GM18499 (cell line): Measurements from ENCODE around the gene OSGIN1.

ENCODE experiments used
- ATAC-seq: cut with Tn5 transposase; IDR thresholded peaks from one replicate; pipeline ENCODE4 v1.9.1; 2021; ENCODE audit warnings: moderate number of reproducible peaks; ENCODE audit not compliant: insufficient read depth, unreplicated experiment

Gene OSGIN1

DNA sequence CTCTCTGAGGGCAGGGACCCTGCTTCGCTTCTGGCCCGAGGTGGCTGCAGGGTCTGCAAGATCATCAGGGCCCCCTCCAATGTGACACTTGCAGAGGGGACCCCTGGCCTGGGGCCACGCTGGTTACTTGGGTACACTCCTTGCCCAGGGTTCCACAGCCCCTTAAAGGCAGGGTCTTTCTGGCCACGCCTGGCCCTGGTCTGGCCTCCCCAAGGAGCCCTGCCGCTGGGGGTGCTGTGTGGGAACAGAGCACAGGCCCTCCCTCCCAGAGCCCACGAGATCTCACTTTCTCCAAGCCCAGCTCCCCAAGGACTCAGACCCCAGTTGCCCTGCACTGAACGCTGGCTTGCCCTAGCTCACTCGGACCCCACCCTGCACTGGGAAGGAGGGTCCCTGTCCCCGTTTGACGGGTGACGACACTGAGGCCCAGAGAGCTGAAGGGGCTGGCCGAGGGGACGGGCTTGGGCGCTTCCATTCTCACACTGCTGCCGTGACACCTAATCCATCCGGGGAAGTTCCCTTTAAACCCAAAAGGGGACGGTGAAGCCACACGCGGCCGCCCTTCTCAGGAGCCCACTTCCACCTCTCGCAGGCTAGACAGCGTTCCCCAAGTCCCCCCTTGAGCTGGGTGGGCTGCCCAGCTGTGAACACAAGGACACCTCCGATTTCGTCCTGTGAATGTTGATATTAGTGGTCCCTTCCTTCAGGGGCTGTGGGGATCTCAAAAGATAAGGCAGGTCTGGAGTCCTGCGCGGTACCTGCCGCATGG lies 26.9 kb upstream of the OSGIN1 start:
- no peak for ATAC-seq

DNA sequence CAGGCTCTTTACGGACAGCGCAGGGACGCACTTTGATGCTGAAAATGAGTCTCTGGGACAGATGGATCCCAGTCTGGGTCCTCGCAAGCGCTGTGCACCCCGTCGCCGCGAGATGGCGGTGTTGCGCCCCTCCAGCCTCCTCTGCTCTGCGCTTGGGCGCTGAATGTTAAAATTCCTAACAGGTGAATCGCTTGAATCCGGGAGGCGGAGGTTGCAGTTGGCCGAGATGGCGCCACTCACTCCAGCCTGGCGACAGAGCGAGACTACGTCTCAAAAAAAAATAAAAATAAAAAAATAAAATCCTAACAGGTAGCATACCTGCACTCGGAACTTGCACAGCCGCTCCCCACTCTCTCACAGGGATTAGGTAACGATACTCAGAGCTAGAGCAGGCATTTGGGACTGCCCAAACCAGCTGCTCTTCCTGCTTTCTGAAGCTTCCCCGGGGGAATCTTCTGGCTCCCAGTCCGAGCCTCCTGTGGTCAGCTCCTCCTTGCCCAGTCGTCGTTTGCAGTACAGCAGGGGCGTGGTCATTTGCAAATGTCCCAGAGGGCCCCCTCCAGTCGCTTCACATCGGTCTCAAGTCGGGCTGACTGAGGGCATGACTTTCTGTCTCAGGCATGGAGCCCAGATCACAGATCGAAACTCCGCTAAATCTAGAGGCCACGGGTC lies 26.2 kb upstream of the OSGIN1 start:
- no peak for ATAC-seq

DNA sequence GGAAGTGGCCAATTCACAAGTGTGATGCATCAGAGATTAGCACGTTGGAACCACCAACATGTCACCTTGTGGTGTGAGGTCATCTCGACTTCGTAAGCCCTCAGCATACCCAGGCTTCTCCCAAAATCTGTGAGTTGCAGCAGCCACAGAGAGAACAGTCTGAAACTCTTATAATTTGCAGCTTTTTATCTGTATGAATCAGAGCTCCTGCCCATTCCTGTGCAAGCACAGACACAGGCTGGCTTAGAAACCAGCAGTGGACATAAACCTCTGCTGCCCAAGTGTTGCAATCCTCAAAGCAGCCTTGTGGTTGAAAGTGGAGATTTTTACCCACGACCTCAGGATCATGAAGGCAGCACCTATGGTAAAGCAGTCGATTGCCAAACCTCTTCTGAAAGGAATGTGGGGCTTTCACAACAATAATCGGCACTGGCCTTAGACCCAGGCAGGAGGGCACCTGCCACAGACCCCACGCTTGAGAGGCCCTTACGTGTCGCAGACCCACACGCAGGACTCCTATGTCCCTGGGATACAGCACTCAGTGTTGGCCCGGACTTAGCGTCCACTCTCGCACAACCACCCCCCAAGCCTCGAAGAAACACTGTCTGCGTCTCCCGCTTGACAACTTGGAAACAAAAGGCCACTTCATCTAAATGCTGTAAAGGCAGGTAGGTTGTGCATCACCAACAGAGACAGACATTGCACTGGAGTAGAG lies 24.5 kb upstream of the OSGIN1 start:
- no peak for ATAC-seq

DNA sequence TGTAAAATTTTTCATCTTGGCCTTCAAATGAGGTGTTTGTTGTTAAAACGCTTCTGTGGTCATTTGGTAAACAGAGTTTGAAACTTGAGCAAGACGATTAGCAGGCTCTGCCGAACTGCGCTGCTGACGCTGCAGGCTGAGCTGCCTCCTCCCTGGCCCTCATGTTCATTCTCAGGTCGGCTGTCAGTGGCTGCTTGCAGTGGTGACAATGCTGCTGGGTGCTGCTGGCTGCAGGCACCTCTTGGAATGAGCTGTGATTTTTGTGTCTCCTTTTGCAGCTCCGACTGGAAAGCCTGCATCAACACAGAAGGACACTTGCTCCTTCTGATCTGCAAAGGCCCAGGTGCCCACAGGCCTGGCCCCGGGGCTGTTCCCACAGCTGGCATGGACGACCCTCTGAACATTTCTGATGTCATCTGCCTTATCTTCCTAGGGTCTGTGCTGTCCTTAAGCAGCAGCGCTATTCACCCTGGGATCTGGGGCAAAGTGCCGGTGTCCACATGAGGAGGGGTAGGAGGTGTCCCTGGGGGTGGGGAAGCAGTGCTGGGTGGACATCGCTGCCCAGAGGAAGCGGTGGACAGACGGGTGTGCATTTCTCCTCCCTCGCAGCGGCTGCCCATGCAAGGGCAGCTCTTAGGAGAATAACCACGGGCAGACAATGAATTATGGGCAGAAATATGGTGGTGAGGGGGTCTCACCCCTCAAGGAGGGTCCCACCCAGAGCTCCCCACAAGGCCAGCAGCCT lies 23.1 kb upstream of the OSGIN1 start:
- ATAC-seq: no peak

DNA sequence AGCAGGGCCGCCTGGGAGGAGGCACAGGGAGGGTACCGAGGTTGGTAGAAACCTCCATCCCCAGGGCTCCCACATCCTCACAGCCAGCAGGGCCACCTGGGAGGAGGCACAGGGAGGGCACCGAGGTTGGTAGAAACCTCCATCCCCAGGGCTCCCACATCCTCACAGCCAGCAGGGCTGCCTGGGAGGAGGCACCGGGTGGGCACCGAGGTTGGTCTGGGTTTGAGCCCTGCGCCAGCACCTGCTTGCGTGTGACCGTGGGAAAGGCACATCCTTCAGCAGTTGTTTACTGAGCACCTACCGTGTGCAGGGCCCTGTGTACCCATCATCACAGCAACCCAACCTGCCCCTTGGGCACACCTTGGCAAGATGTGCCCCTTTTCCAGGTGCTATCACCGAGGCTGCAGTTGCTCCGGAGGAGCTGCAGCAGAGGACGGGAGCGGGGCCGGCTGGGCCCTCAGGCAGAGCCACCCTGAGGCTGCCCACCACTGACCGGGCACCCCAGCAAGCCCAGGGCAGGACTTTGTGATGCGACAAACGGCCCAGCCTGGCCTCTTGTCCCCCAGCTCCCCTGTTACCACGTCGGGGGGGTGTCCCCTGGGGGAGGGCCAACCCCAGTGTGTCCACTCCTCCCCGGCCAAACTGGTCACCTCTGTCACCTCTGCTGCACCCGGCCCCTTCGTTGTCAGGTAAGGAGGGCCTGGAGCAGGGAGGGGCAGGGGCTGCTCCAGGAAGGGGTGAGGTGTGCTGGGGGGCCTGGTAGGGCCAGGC lies 22.1 kb upstream of the OSGIN1 start:
- no peak for ATAC-seq

DNA sequence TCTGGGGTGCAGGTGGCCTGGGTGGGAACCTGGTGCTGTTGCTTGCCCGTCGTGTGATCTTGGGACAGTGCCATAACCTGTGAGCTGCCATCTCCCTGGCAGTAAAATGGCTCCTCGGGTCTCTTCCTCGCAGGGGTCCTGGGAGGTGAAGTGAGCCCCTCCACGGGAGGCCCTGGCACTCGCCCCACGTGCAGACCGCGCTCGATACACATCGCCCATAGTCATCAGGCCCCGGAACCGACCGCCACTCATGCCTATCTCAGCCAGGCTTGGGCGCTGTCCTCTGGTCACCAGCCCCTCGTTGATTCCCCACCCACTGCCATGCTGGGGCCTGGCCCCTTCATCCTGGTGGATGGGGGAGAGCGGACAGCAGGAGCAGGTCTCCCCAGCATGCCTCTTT lies 21.5 kb upstream of the OSGIN1 start:
- ATAC-seq: no peak

DNA sequence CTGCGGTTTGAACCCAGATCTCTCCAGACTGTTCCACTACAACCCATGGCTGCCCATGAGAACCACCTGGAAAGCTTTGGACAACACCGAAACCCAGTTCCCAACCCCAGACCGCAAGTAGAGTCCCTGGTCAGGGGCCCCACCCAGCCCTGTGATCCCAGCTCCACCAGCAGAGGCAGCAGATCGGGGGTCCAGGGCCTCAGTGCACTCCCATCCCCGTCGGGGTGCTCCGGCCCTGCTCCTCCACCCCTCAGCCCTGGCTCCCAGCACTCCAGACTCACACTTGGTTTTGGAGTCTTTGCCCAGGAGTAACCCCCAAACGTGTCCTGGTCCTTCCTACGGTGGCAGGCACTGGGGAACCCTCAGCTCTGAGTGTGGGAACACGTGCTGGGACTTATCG lies 20.7 kb upstream of the OSGIN1 start:
- no peak for ATAC-seq

DNA sequence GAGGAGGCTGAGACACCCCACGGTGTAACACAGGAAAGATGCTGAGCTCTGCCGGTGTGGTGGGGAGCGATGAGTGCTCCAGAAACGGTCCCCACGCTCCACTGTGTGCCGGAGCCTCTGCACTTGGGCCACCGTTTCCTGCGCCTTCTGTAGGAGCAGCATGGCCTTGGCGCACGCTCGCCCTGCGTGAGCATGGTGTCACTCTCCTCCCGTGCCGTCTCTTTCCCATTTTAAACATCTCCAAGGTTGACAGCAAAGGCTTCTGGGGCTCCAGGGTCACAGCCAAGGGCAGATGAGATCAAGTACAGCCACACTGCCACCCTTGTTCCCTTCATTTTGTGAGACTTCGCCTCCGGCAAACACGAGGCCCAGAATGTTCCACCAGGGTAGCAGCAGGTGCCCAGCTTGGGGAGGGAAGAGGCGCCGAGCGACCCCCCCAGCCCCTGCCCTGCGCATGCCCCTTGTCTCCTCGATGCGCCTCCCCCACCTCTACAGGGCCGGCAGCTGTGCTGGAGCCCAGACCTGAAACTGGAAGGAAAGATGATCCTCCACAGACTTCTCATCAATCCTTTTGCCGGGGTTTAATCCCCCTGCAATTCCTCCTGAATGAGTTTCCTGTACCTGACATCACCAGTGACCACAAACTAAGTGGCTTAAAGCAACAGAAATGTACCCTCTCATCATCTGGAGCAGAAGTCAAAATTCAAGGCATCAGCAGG lies 19.9 kb upstream of the OSGIN1 start:
- no peak for ATAC-seq

DNA sequence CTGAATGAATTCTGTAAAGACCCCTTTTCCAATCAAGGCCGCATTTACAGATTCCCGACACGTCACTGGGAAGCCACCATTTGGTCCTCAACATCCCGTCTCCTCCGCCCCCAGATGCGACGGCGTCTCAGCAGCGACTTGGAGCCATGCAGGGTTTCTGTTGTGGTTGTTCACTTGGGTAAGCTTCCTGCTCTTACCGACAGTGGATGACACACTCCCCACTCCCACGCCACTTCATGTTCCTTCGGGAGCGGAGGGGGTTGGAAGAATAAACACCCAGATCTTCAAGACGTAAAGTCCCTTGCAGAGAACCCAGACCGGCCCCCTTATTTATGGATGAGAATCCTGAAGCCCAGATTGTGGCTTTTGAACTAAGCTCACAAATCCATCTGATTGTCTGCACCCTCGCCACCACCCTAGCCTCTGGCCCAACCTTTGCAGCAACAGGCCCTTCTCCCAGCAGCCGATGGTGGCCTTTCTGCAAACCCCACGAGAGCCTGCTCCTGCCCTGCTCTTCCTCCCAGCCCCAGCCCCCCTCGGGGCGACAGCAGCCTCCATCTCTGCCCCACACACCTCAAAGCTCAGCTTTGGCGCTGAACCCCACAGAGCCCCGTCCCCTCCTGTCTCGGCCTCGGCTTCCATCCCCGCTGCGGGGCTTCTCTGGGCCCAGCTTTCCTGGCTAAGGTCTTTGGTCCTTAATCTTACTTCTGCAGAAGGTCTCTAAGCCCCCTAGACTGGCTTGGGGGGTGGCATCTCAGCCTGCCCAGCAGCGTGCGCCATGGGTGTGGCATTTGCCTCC lies 19.0 kb upstream of the OSGIN1 start:
- ATAC-seq: no peak

DNA sequence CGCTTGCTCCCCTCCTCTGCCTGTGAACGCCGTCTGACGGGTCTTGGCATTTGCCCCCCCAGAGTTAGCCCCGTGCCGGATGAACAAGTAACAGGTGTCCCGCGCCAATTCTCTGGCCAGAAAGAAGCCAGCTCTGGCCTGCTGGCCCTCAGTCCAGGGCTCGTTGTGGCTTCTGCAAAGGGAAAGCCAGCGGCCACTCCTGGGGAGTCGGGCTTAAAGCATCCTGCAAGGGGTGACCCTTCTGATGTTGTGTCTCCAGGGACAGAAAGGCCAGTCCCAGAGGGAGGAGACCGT lies 18.4 kb upstream of the OSGIN1 start:
- ATAC-seq: no peak

DNA sequence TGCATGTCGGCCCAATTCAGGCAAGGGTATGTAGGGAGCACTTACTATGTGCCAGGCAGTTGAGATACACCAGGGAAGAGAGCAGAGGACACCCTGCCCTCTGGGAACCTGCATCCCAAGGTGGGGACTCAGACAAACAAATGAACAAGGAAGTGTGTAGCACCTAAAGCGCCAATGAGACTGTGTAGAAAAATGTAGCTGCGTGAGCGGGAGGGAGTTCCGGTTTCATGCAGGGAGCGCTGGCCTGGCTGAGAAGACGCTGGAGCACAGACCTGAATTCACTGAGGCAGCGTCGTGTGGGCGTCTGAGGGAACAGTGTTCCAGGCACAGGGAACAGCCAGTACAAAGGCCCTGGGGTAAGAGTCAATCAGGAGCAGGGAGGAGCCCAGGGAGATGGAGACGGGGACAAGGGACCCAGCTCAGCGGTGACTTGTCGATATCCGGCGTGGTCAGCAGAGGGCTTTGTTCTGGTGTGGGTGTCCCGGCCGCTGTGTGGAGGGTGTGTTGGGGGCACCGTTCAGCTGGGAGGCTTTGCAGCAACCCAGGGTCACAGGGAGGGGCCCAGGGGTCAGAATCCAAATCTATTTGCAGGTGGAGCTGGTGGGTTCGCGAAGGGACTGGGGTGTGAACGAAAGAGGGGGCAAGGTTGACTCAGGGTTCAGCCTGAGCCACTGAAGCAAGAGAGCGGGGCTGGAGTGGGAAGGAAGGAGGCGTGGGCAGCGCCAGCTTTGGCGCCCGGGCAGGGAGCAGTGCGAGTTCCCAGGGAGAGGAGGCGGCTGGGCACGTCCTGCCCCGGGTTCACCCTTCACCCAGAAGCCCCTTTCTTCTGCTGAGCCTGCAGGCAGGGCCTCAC lies 17.8 kb upstream of the OSGIN1 start:
- ATAC-seq: no peak

DNA sequence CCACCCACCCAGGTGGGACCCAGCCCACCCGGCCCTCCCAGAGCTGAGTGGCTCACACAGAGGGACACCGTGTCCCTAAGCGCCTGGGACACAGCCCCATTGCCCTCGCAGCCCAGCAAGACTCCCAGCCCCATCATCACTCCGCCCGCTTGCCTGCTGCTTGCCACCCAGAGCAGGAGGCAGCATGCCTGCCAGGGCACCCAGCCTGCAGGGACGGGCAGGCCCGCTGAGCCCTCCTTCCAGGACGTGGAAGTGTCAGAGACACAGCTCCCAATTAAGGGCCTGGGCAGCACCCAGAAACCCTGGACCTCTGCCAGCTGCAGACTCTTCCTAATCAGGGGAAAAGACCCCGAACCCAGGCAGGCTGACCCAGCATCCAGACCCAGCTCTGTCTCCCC lies 17.2 kb upstream of the OSGIN1 start:
- no peak for ATAC-seq

DNA sequence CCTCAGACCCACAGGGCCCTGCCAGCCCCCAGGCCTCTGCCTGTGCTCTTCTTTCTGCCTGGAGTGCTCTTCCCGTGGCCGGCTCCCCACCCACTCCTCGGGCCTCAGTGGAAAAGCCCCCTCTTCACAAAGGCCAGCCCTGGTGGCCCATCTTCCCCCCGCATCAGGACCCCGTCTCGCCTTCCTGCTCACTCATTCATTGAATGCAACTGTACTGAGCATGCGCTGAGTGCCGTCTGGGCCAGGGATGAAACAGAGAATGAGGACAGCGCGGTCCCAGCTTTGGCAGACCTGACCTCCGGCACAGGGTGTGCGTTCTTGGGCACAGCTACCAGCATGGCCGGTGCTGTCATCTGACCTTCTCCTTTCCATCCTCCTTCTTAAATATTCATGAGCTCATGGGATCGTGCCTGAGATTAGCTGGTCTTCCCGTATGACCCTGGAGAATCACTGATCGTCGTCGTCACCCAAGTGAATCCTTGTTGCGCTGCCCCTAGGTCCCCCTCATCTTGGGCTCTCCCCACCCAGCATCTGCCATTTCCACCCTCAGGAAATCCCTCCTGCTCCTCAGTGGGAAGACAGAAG lies 16.4 kb upstream of the OSGIN1 start:
- no peak for ATAC-seq

DNA sequence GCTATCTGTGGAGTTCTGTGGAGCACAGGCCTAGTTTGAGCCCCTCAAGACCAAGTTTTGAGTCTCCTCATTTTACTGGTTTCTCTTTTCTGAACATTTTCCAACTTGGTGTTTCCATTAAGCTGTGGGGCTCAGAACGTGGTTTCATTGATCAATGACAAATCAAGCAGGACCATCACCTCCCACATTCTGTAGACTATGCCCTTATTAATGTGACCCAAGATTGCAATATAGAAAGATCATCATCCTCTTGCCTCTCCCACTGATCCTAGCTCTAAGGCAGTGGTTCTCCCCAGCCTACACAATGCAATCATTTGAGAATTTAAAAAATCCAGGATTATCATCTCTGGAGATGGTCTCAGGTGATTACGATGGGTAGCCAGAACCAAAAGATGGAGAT lies 15.8 kb upstream of the OSGIN1 start:
- no peak for ATAC-seq

DNA sequence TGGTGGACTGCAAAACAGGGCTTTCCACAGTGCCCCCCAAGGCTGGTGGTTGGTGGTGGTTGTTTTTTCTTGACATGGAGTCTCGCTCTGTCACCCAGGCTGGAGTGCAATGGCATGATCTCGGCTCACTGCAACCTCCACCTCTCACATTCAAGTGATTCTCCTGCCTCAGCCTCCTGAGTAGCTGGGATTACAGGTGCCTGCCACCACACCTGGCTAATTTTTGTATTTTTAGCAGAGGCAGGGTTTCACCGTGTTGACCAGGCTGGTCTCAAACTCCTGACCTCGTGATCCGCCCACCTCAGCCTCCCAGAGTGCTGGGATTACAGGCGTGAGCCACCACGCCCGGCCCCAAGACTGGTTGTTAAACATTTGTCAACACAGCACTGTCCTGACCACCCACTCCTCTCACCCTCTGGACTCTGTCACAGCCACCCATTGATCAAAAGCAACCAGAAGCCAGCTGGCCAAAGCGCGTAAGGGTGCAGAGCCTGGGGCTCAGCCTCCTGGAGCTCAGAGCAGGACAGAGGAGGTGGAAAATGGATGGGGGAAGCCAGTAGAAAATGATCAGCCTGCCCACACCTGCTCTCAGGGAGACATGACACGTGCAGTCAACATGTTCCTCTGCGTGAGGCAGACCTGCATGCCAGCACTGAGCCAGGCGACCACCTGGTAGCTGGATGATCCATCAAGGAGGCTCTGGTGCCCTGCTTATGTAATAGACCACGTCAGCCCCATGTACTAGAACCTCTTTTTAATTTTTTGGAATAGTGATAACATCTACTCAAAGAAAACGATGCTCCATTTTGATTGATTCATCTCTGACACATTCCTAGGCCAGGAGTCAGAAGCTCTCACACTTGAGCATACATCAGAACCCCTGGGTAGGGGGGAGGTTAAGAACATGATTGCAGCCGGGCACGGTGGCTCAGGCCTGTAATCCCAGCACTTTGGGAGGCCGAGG lies 14.8 kb upstream of the OSGIN1 start:
- no peak for ATAC-seq

DNA sequence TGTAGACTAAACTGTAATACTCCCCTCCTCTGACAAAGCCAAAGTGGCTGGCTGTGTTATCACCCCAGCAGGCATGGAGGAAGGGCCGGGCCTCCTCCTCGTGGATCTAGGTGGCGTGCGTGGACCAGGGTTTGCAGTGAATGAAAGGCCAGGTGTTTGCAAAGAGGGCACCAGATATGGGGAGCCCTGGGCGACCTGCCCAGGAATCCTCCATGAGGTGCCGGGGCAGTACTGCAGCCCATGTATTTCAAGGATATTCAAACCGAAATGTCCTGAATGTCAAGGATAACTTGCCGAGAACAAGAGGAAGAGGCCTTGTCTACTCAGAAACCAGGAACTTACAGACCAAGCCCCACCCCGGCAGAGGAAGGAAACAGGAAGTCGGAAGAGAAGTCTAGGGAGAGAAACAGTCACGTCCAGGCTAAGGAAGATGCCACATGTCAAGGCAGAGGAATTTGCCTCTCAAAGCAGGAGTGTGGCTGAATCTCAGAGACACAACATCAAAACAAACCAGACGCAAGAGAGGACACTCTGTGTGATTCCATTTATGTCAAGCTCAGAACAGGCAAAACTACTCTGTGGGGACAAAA lies 13.7 kb upstream of the OSGIN1 start:
- no peak for ATAC-seq
